Calu3 (cell line): ENCODE measurements around the gene KIF3C. TPM values are rescaled to one million over a fixed set of nuclear protein-coding genes. Genes with fewer than 3 reads are reported as not detected.

Experiments
- BruUV-seq: library from RNA; stranded (reverse); fragments of 400-500 nt; replicated peaks from 2 replicates; lab custom pipeline; 2021; lab: Mats Ljungman, UMichigan
- CTCF ChIA-PET: fragments of 300-600 bp; sonication (Branson Sonifier 250); formaldehyde crosslinking; loops from one replicate; lab custom pipeline; 2022; ENCODE audit warnings: antibody characterized with exemption; lab: Charles Lee
- DNase-seq: peaks from one replicate; pipeline ENCODE4 v3.0.0; 2022
- H3K27ac Mint-ChIP-seq: one replicate; pipeline ENCODE4 v1.8.0; 2022; ENCODE audit warnings: mixed read lengths; ENCODE audit not compliant: unreplicated experiment
- H3K27me3 Mint-ChIP-seq: one replicate; pipeline ENCODE4 v1.8.0; 2022; ENCODE audit warnings: mixed read lengths; ENCODE audit not compliant: unreplicated experiment
- H3K36me3 Mint-ChIP-seq: one replicate; pipeline ENCODE4 v1.8.0; 2022; ENCODE audit warnings: mild to moderate bottlenecking, moderate library complexity, mixed read lengths; ENCODE audit not compliant: insufficient read depth, unreplicated experiment
- H3K4me1 Mint-ChIP-seq: one replicate; pipeline ENCODE4 v1.8.0; 2022; ENCODE audit warnings: mild to moderate bottlenecking, low read depth, mixed read lengths; ENCODE audit not compliant: unreplicated experiment
- H3K4me3 Mint-ChIP-seq: one replicate; pipeline ENCODE4 v1.8.0; 2022; ENCODE audit warnings: mild to moderate bottlenecking, low read depth, moderate library complexity, mixed read lengths; ENCODE audit not compliant: unreplicated experiment
- H3K9me3 Mint-ChIP-seq: one replicate; pipeline ENCODE4 v1.8.0; 2022; ENCODE audit warnings: low read depth, mixed read lengths; ENCODE audit not compliant: unreplicated experiment
- CTCF ChIP-seq: fragments of 200-600 bp; IDR thresholded peaks from one replicate; pipeline ENCODE4 v1.8.0; 2022; ENCODE audit warnings: antibody characterized with exemption; ENCODE audit not compliant: unreplicated experiment
- intact Hi-C: fragments of 100-400 bp; cut with micrococcal nuclease; formaldehyde crosslinking; loops from one replicate; pipeline ENCODE4 v1.10.0; 2022; ENCODE audit not compliant: unreplicated experiment
- total RNA-seq: library from RNA; stranded (reverse); gene quantifications from 2 replicates; pipeline ENCODE4 v1.2.3, GENCODE V29; 2022

Gene KIF3C
- total RNA-seq, 1 experiment from 2014 or later, result 4.2 TPM

- BruUV-seq, result no TSS peak
- no peaks in the 10 kb centered on the region for H3K9me3 Mint-ChIP-seq
- no peaks in the 10 kb centered on the region for H3K27me3 Mint-ChIP-seq
- no peak for DNase-seq
- no peak overlapping the region for H3K27ac Mint-ChIP-seq
- no peak overlapping the region for H3K4me3 Mint-ChIP-seq
- TF ChIP-seq CTCF, result no peak
- no peaks in the 10 kb centered on the region for H3K36me3 Mint-ChIP-seq
- CTCF ChIA-PET, result no interaction called here
- intact Hi-C loops, result no loop called here
- H3K4me1 Mint-ChIP-seq, result no peaks in the 10 kb centered on the region
These were observed 28.0 kb downstream of the KIF3C start for GRCh38 chr2:25954199-25954752.

GRCh38 chr2:25951071-25951547 is 31.2 kb downstream of the KIF3C start:
- no TSS peak for BruUV-seq
- no peak overlapping the region for H3K27ac Mint-ChIP-seq
- peak; percentile 96 for TF ChIP-seq CTCF

GRCh38 chr2:25948437-25948836 is 33.9 kb downstream of the KIF3C start:
- Mint-ChIP-seq H3K36me3 (no peaks in the 10 kb centered on the region), H3K9me3 (no peaks in the 10 kb centered on the region), H3K27me3 (no peaks in the 10 kb centered on the region), H3K4me1 (no peaks in the 10 kb centered on the region), H3K4me3 (no peak overlapping the region), H3K27ac (no peak overlapping the region)
- no TSS peak for BruUV-seq
- TF ChIP-seq CTCF, result no peak
- CTCF ChIA-PET, result no interaction called here
- intact Hi-C loops, result no loop called here
- no peak for DNase-seq

More at GRCh38 chr2:25951071-25951547, 31.2 kb downstream of the KIF3C start:
- Mint-ChIP-seq H3K36me3 (no peaks in the 10 kb centered on the region), H3K9me3 (no peaks in the 10 kb centered on the region), H3K4me3 (peak overlapping the region; percentile 46), H3K27me3 (no peaks in the 10 kb centered on the region), H3K4me1 (no peaks in the 10 kb centered on the region)
- DNase-seq, result peak; percentile 86
- intact Hi-C loops, result loop anchor here (1.0 kb wide), 1 partner anchor 194 kb away; no protein-coding TSS in a partner anchor
- CTCF ChIA-PET, result interaction anchor here (0.5 to 1.4 kb wide), 8 partner anchors 12 to 627 kb away, joined by 3 to 5 read pairs (median 4); no protein-coding TSS in a partner anchor

- CTCF ChIA-PET, result no interaction called here
- no peaks in the 10 kb centered on the region for H3K27me3 Mint-ChIP-seq
- no peak overlapping the region for H3K27ac Mint-ChIP-seq
- no peaks in the 10 kb centered on the region for H3K36me3 Mint-ChIP-seq
- H3K4me3 Mint-ChIP-seq, result no peak overlapping the region
- H3K9me3 Mint-ChIP-seq, result no peaks in the 10 kb centered on the region
- intact Hi-C loops, result no loop called here
- no TSS peak for BruUV-seq
- TF ChIP-seq CTCF, result no peak
- H3K4me1 Mint-ChIP-seq, result peaks cover 13% of the 10 kb centered on the region
- no peak for DNase-seq
These were observed 41.3 kb downstream of the KIF3C start for GRCh38 chr2:25941042-25941441.
